HL-60/S4 treated with phorbol 12-myristate 13-acetate at 8.2 ng/mL for 4 days and 3 days (cell line): ENCODE results near the gene PXDN.
"Not testable (repeated sequence)": the region's sequence is repeated elsewhere in the genome, so short reads cannot be mapped to it uniquely, and the experiment has no call there.

Source experiments
- in situ Hi-C: fragments of 300-500 bp; cut with MboI; formaldehyde crosslinking; loops from 2 replicates; pipeline ENCODE4 v1.15.0; 2022; ENCODE audit warnings: low sequenced_read_pairs

PXDN gene

DNA sequence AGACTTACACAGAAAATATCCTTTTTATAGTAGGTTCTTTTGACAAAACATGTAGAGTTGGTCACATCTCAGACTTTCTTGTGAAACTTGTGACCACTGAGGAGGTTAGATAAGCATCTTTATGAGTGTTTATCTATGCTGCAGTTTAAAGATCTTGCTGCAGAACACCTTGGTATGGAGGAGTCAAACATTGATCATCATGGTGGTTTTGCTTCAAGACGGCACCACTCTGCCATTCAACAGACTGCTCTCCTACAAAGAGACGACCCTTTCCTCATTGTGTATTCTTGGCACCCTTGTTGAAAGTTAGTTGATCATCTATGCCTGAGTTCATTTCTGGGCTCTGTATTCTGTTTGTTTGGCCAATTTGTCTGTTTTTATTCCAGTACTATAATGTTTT, 20.0 kb downstream of the PXDN start:
- in situ Hi-C loops: not testable (repeated sequence)

DNA sequence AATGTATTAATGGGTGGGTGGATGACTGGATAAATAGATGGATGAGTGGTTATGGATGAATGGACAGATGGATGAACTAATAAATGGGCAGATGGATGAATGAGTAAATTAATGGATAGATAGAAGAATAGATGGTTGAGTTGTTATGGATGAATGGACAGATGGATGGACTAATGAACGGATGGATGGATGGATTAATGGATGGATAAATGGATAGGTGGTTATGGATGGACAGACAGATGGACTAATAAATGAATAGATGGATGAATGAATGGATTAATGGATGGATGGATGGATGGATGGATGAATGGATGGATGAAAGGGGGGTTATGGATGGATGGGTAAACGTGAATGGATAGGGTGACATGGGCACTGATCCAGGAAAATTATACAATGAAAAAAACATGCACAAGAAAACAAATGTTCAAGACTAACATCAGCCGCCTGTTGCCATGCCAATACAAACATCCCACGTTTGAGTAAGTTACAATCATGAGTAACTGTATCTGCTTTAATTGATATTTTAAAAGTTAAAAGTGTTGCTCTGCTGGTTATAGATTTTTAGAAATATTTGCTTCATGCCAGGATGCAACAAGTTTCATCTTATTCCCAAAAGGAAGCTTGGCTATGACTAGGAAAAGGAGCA, 20.8 kb downstream of the PXDN start:
- in situ Hi-C loops: no loop called here

GRCh38 chr2:1722692-1723091, 21.6 kb downstream of the PXDN start:
- in situ Hi-C loops: no loop called here

DNA sequence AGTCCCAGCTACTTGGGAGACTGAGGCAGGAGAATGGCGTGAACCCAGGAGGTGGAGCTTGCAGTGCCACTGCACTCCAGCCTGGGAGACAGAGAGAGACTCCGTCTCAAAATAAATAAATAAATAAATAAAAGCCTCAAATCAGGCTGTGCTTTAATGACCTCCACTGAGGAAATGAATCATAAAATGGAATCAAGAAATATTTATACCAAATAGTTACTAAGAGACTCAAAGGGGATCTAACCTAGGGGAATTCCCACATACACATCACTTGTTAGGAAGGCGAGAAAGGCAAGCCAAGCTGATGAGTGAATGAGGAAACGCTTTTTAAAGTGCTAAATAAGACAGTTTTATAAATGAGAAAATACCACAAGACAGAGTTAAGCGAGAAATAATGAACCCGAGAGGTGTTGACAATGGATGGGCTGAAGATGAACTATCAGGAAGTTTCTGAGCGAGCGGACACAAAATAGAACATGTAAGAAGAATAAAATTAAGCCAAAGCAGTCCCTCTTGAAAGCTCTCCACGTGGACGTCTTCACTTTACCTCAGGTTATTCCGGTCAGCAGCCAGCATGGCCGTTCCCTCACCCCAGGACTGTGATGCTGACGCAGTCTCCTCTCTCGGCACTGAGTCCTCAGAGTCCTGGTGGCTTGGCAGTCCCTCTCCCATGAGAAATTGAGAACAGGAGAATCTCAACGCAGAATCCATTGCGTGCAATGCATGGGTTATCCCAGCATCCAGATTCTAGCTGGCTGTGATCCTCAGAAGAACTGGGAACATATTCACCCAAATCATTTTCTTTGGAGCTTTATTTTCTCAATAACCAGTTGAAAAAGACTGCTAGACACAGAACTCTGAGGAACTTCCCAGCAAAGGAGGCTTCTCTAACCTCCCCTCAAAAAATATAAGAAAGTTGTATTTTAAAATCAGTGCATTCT, 22.3 kb downstream of the PXDN start:
- in situ Hi-C loops: no loop called here

- in situ Hi-C loops: no loop called here
These were observed 25.7 kb downstream of the PXDN start for GRCh38 chr2:1718339-1719220.

DNA sequence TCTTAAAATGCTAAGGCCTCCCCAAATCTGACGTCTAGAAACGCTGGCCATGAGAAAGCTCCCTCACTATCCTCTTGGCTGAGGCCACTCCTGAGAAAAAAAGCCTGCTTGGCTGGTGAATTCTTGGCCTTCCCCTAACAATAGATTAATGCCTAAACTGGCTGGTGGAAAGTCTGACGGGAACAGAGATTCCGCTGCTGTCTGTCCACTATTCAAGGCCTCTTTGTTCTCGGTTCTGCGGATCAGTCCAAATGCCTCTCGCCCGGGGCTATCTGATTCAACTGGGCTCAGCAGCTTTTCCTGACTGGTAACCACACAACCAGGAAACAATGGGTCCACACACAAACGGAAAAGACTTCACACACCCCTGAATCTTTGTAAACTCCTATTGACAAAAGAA, 27.2 kb downstream of the PXDN start:
- in situ Hi-C loops: no loop called here

DNA sequence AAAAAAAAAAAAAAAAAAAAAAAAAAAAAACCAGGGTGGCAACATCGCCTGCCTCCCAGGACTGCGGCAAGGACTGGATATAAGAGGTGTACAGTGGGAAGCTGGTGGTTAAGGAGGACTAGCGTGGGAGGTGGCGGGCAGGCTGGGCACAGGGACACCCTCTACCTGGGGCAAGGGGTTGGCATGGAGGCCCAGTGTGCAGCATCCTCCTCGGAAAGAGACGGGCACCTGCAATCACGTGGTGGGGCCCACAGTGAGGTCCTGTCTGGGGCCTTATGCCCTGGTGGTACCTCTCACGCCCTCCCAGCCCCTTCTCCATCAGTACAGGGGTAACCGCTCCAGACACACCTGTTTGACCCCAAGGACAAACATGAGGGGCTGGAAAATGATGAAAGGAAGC, 27.9 kb downstream of the PXDN start:
- in situ Hi-C loops: no loop called here

DNA sequence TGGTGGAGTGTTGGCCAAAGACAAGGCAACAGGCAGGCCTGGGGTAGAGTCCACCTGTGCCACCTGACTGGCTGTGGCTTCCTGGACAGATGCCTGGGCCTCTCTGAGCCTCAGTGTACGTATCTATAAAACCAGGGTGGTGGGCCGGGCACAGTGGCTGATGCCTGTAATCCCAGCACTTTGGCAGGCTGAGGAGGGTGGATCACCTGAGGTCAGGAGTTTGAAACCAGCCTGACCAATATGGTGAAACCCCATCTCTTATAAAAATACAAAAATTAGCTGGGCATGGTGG, 28.4 kb downstream of the PXDN start:
- in situ Hi-C loops: not testable (repeated sequence)

- in situ Hi-C loops: no loop called here
These were observed 28.9 kb downstream of the PXDN start for GRCh38 chr2:1715184-1716013.

GRCh38 chr2:1714291-1715064, 29.8 kb downstream of the PXDN start:
- in situ Hi-C loops: no loop called here

DNA sequence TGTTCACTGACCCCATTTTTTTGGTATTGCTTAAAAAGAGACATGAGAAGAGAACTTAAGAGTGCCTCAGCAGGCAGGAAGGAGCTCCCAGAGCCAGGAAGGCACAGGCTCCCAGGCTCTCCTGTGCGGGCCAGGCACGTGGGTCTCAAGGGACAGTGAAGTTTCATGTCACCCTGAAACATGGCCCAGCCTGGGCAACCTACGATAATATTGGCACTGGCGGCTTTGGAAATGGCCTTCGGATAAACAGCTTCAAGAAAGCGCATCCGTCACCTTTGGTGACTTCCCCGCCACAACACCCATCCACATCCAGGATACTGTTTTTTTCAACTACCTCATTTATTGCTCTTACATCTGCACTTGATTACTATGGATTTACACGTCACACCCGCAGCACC, 30.5 kb downstream of the PXDN start:
- in situ Hi-C loops: no loop called here

DNA sequence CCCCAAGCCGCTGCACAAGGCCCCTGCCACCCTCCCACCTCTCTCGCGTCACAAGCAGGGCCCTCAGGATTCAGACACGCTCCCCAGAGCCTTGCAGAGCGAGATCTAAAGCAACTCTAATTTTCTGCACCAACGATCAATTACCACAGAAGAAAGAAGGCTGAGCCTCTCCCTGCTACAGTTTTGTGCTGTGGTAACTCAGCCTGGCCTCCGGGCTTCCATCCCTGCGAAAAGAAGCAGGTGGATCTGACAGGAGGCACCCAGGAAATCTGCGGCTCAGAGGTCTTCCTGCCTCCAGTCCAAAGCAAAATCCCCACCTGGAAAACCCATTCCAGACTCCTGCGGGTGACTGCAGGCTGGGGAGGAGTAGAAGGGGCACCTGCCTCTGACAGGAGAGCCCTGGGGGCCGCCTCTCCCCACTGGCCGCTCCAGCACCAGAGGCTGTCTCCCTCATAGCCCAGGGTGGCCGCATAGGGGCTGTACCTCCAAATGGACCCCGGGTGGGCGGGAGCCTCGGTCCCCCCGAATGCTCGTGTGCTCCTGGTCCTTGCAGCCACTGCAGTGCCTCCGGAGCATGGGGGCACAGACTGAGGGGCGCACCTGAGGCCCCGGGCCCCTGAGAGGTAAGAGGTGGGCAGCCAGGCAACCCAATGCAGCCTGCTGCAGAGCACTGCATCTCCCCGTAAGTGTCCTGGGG, 31.0 kb downstream of the PXDN start:
- in situ Hi-C loops: no loop called here

- in situ Hi-C loops: no loop called here
These were observed 34.3 kb downstream of the PXDN start for GRCh38 chr2:1709946-1710560.

- in situ Hi-C loops: no loop called here
These were observed 35.0 kb downstream of the PXDN start for GRCh38 chr2:1709335-1709605.

- in situ Hi-C loops: no loop called here
These were observed 35.6 kb downstream of the PXDN start for GRCh38 chr2:1708476-1709334.

GRCh38 chr2:1707771-1708418, 36.4 kb downstream of the PXDN start:
- in situ Hi-C loops: no loop called here

DNA sequence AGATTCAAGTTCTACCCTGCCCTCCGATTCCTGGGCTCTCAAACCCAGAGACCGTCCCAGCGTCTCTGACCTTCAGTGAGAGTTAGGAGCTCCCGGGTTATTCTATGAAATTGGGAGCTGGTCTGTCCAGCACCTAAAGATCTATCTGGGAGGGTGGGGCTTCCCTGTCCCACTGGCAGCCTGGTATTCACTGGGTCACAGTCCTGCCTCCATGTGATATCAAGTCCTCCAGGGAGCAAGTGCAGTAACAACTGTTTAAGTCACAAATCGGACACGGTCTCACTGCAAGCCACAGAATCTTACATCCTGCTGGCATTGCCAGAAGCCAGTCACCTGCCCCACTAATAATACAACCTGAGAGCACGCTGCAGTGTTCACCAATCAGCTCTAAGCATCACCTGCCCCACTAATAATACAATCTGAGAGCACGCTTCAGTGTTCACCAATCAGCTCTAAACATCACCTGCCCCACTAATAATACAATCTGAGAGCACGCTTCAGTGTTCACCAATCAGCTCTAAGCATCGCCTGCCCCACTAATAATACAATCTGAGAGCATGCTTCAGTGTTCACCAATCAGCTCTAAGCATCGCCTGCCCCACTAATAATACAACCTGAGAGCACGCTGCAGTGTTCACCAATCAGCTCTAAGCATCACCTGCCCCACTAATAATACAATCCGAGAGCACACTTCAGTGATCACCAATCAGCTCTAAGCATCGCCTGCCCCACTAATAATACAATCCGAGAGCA, 38.0 kb downstream of the PXDN start:
- in situ Hi-C loops: not testable (repeated sequence)
